Karpas-422 (cell line): ENCODE results near the gene SPARCL1. TPM values are rescaled to one million over a fixed set of nuclear protein-coding genes. Genes with fewer than 3 reads are reported as not detected.
"Not testable (repeated sequence)": the region's sequence is repeated elsewhere in the genome, so short reads cannot be mapped to it uniquely, and the experiment has no call there.

Experiments used
- DNase-seq: peaks from one replicate; pipeline ENCODE4 v3.0.0-alpha.2; 2015
- H2AFZ ChIP-seq: fragments of 200-600 bp; sonication (generic); 2 replicates; pipeline ENCODE4 v1.6.1; 2014; ENCODE audit warnings: antibody characterized with exemption, low read length, mixed read lengths
- H3K27ac ChIP-seq: fragments of 200-600 bp; sonication (generic); 2 replicates; pipeline ENCODE4 v1.5.1; 2014; ENCODE audit warnings: mild to moderate bottlenecking, low read length, moderate library complexity
- H3K27me3 ChIP-seq: fragments of 200-600 bp; sonication (generic); 2 replicates; pipeline ENCODE4 v1.6.1; 2014; ENCODE audit warnings: low read length, mixed read lengths
- H3K36me3 ChIP-seq: fragments of 200-600 bp; sonication (generic); 2 replicates; pipeline ENCODE4 v1.6.1; 2014; ENCODE audit warnings: low read length, mixed read lengths; ENCODE audit not compliant: insufficient read depth
- H3K4me1 ChIP-seq: fragments of 200-600 bp; sonication (generic); 2 replicates; pipeline ENCODE4 v1.6.1; 2014; ENCODE audit warnings: mild to moderate bottlenecking, low read length, mixed read lengths
- H3K4me2 ChIP-seq: fragments of 200-600 bp; sonication (generic); 2 replicates; pipeline ENCODE4 v1.6.1; 2014; ENCODE audit warnings: low read length, low read depth, mild to moderate bottlenecking; ENCODE audit not compliant: poor library complexity, severe bottlenecking
- H3K4me3 ChIP-seq: fragments of 200-600 bp; sonication (generic); 2 replicates; pipeline ENCODE4 v1.5.1; 2014; ENCODE audit warnings: mild to moderate bottlenecking, antibody characterized with exemption, low read length, mixed read lengths
- H3K79me2 ChIP-seq: fragments of 200-600 bp; sonication (generic); 2 replicates; pipeline ENCODE4 v1.6.1; 2014; ENCODE audit warnings: mild to moderate bottlenecking, low read length, mixed read lengths
- H3K9ac ChIP-seq: fragments of 200-600 bp; sonication (generic); 2 replicates; pipeline ENCODE4 v1.6.0; 2014; ENCODE audit warnings: low read length
- H3K9me2 ChIP-seq: fragments of 200-600 bp; sonication (generic), shearing (Covaris generic); replicated peaks from 2 replicates; pipeline ENCODE4 v1.6.0; 2014; ENCODE audit warnings: mild to moderate bottlenecking, low read length, moderate library complexity; ENCODE audit not compliant: insufficient read depth
- H3K9me3 ChIP-seq: fragments of 300-700, 200-600 bp; sonication (generic); 2 replicates; pipeline ENCODE4 v1.6.1; 2014; ENCODE audit warnings: low read length, mixed read lengths
- H4K20me1 ChIP-seq: fragments of 200-600 bp; sonication (generic); 2 replicates; pipeline ENCODE4 v1.6.1; 2014; ENCODE audit warnings: mild to moderate bottlenecking, antibody characterized with exemption, low read length, low read depth; ENCODE audit not compliant: insufficient read depth
- total RNA-seq: library from RNA; depleted of rRNA; stranded (reverse); fragments of >200 nt; shearing (Covaris generic); gene quantifications from 2 replicates; pipeline ENCODE4 v1.2.3, GENCODE V29; 2014; ENCODE audit warnings: low replicate concordance

The SPARCL1 gene
- total RNA-seq, 1 experiment from 2014 or later, result 0.11 TPM

GRCh38 chr4:87469390-87469789 lies 59.8 kb downstream of the SPARCL1 start:
- Histone ChIP-seq H4K20me1 (no peaks in the 10 kb centered on the region), H3K4me3 (no peak overlapping the region), H3K4me2 (no peak overlapping the region), H3K36me3 (no peaks in the 10 kb centered on the region), H3K79me2 (no peaks in the 10 kb centered on the region), H3K9ac (no peak overlapping the region), H3K9me2 (no peaks in the 10 kb centered on the region), H3K9me3 (no peaks in the 10 kb centered on the region), H3K27me3 (no peaks in the 10 kb centered on the region), H2AFZ (no peak overlapping the region), H3K27ac (no peak overlapping the region), H3K4me1 (peaks cover 3% of the 10 kb centered on the region; the same call in 1 of the 2 replicates)
- DNase-seq, result no peak

- peak; percentile 80 for DNase-seq
- H3K27ac ChIP-seq, result no peak overlapping the region
- H3K36me3 ChIP-seq, result no peaks in the 10 kb centered on the region
- no peaks in the 10 kb centered on the region for H3K9me2 ChIP-seq
- H3K4me1 ChIP-seq, result peaks cover 12% of the 10 kb centered on the region
- no peaks in the 10 kb centered on the region for H3K9me3 ChIP-seq
- H3K27me3 ChIP-seq, result no peaks in the 10 kb centered on the region
- H3K79me2 ChIP-seq, result no peaks in the 10 kb centered on the region
- no peak overlapping the region for H3K4me2 ChIP-seq
- no peak overlapping the region for H2AFZ ChIP-seq
- H3K4me3 ChIP-seq, result no peak overlapping the region
- H4K20me1 ChIP-seq, result no peaks in the 10 kb centered on the region
- H3K9ac ChIP-seq, result no peak overlapping the region
These were observed 63.3 kb downstream of the SPARCL1 start for GRCh38 chr4:87465739-87466366.

GRCh38 chr4:87462102-87462501 lies 67.1 kb downstream of the SPARCL1 start:
- no peaks in the 10 kb centered on the region for H4K20me1 ChIP-seq
- H3K9ac ChIP-seq, result no peak overlapping the region
- H3K27ac ChIP-seq, result no peak overlapping the region
- H3K79me2 ChIP-seq, result no peaks in the 10 kb centered on the region
- no peak for DNase-seq
- H3K27me3 ChIP-seq, result no peaks in the 10 kb centered on the region
- no peak overlapping the region for H3K4me2 ChIP-seq
- H3K36me3 ChIP-seq, result peaks cover 18% of the 10 kb centered on the region; the same call in 1 of the 2 replicates
- H2AFZ ChIP-seq, result no peak overlapping the region
- H3K4me3 ChIP-seq, result no peak overlapping the region
- peaks cover 13% of the 10 kb centered on the region for H3K4me1 ChIP-seq
- no peaks in the 10 kb centered on the region for H3K9me2 ChIP-seq
- no peaks in the 10 kb centered on the region for H3K9me3 ChIP-seq

GRCh38 chr4:87461281-87461700 lies 67.9 kb downstream of the SPARCL1 start:
- no peaks in the 10 kb centered on the region for H3K9me3 ChIP-seq
- H3K4me3 ChIP-seq, result no peak overlapping the region
- H3K9ac ChIP-seq, result no peak overlapping the region
- H3K79me2 ChIP-seq, result no peaks in the 10 kb centered on the region
- H3K27me3 ChIP-seq, result no peaks in the 10 kb centered on the region
- no peaks in the 10 kb centered on the region for H4K20me1 ChIP-seq
- H3K4me1 ChIP-seq, result peaks cover 13% of the 10 kb centered on the region
- no peak overlapping the region for H3K27ac ChIP-seq
- no peaks in the 10 kb centered on the region for H3K9me2 ChIP-seq
- DNase-seq, result peak; percentile 51
- H3K4me2 ChIP-seq, result no peak overlapping the region
- no peak overlapping the region for H2AFZ ChIP-seq
- H3K36me3 ChIP-seq, result peaks cover 18% of the 10 kb centered on the region; the same call in 1 of the 2 replicates

GRCh38 chr4:87458913-87459312 lies 70.3 kb downstream of the SPARCL1 start:
- Histone ChIP-seq H3K27me3 (no peaks in the 10 kb centered on the region), H3K27ac (no peak overlapping the region), H2AFZ (no peak overlapping the region), H3K79me2 (no peaks in the 10 kb centered on the region), H3K4me3 (no peak overlapping the region), H3K4me2 (no peak overlapping the region), H3K9me3 (no peaks in the 10 kb centered on the region), H3K9ac (no peak overlapping the region), H3K9me2 (no peaks in the 10 kb centered on the region), H4K20me1 (no peaks in the 10 kb centered on the region), H3K36me3 (peaks cover 18% of the 10 kb centered on the region; the same call in 1 of the 2 replicates), H3K4me1 (peaks cover 10% of the 10 kb centered on the region)
- no peak for DNase-seq

GRCh38 chr4:87451537-87451936 lies 77.6 kb downstream of the SPARCL1 start:
- H3K27ac ChIP-seq, result no peak overlapping the region
- no peak for DNase-seq
- H3K36me3 ChIP-seq, result peaks cover 6% of the 10 kb centered on the region; the same call in 1 of the 2 replicates
- H3K9me2 ChIP-seq, result no peaks in the 10 kb centered on the region
- no peaks in the 10 kb centered on the region for H4K20me1 ChIP-seq
- no peak overlapping the region for H3K4me2 ChIP-seq
- no peaks in the 10 kb centered on the region for H3K4me1 ChIP-seq
- no peak overlapping the region for H3K4me3 ChIP-seq
- H3K9ac ChIP-seq, result no peak overlapping the region
- no peaks in the 10 kb centered on the region for H3K9me3 ChIP-seq
- peaks cover 13% of the 10 kb centered on the region for H3K79me2 ChIP-seq
- H2AFZ ChIP-seq, result no peak overlapping the region
- H3K27me3 ChIP-seq, result no peaks in the 10 kb centered on the region

- not testable (repeated sequence) for H3K4me3 ChIP-seq, H4K20me1 ChIP-seq, H3K9ac ChIP-seq, H3K27me3 ChIP-seq, DNase-seq, H2AFZ ChIP-seq, H3K4me2 ChIP-seq, H3K27ac ChIP-seq, H3K9me3 ChIP-seq, H3K9me2 ChIP-seq, H3K4me1 ChIP-seq
- Histone ChIP-seq H3K36me3 (peaks cover 31% of the 10 kb centered on the region; the same call in 1 of the 2 replicates), H3K79me2 (peaks cover 25% of the 10 kb centered on the region)
These were observed 82.8 kb downstream of the SPARCL1 start for GRCh38 chr4:87446375-87446774.

GRCh38 chr4:87445964-87446363 lies 83.2 kb downstream of the SPARCL1 start:
- Histone ChIP-seq H3K9me3 (no peaks in the 10 kb centered on the region), H4K20me1 (no peaks in the 10 kb centered on the region), H3K4me1 (no peaks in the 10 kb centered on the region), H3K4me3 (no peak overlapping the region), H3K27me3 (no peaks in the 10 kb centered on the region), H3K79me2 (peaks cover 26% of the 10 kb centered on the region), H3K27ac (no peak overlapping the region), H3K36me3 (peaks cover 32% of the 10 kb centered on the region; the same call in 1 of the 2 replicates), H2AFZ (no peak overlapping the region), H3K9ac (no peak overlapping the region), H3K9me2 (no peaks in the 10 kb centered on the region), H3K4me2 (no peak overlapping the region)
- no peak for DNase-seq
